Measurements from ENCODE around the gene ABCE1.

The ABCE1 gene

DNA sequence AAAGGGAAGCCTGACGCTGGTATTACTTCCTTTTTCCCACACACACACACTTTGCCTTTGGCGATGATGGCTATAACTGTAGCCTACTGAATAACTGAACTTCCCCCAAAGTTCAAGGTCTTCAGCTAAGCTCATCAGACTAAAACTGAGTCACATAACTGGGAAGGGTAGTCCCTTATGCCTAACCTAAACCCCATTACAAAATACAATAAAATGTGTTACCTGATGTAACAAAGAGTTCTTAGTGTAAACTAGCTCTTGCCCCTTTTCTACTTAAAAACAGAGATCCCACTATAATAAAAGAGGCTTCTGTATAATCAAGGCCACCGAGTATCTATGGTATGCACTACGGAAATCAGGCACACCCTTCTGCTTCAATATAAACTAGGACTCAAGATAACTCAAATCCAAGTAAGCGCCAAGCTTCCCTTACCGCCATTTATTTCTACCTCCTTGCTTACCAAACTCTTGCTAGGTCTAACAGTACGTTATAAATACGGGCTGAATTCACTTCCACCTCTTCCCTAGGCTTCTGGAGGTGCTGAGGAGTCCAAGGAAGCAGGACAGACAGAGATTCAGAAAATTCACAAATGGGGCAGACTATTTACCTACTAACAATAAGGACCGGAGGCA, 79.9 kb downstream of the ABCE1 start:
- no peak for DNase-seq (ENCODE audit: low read depth)

DNA sequence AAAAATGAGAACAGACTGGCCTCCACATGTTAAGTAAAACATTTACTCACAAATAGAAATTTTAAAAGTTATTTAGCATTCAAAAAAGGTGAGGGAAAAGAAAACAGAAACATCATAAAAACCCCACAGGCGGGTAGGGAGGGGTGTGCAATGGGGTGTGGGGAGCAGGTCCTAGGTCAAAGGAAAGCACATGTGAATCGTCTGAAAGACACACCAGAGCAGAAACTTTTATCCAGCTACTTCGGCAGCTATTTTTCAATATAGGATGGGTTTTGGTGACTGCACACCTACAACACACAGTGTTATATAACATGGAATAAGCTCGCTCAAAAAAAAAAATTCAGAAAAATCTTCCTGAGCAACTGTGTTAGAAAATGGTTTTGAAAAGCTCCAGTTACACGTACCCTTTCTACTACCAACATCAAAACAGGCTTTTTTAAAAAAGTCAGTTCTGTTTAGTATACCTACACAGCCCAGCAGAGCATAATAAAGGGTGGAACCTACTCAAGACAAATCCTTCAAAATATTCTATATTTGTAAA, 80.7 kb downstream of the ABCE1 start:
- no peak for DNase-seq (ENCODE audit: low read depth)
